ENCODE data around the gene BCL11B.
"Not testable (repeated sequence)": the region's sequence is repeated elsewhere in the genome, so short reads cannot be mapped to it uniquely, and the experiment has no call there.

Gene BCL11B

DNA sequence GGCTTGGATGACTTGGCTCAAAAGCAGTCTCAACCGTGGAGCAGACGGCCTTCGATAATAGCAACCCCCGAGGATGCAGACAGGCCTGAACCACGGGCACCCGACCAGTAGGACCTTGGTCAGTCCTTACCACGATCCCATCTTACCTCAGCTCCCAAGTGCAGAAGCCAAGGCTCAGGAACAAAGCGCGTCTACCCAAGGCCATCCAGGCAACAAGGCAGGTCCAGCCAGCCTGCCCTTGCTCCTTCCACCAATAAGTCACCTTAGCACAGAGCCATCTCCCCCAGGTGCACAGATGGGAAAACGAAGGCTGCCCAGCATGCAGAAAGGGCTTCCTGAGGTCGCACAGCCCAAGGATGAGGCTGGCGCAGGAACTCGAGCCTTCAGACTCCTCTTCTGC lies 77.3 kb downstream of the BCL11B start:
- DNase-seq = no peak

- no peak for DNase-seq
Measured at GRCh38 chr14:99194136-99194535, 77.9 kb downstream of the BCL11B start.

DNA sequence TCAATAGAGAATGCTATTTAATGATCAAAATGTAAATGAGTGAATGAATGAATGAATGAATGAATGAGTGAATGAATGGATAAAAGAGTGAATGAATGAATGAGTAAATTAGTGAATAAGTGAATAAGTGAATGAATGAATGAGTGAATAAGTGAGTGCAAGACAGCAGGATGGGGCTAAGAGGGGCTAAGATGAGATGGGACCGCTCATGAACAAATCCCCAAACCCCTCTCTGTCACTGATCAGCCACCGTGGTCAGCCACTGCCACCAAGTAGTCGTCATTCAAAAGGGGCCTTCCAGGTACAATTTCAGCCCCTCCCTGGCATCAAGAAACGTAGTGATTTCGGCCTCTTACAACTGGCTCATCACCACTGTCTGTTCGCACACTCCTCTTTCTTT lies 79.2 kb downstream of the BCL11B start:
- DNase-seq = no peak

- no peak for DNase-seq
Measured at GRCh38 chr14:99192028-99192621, 79.9 kb downstream of the BCL11B start.

DNA sequence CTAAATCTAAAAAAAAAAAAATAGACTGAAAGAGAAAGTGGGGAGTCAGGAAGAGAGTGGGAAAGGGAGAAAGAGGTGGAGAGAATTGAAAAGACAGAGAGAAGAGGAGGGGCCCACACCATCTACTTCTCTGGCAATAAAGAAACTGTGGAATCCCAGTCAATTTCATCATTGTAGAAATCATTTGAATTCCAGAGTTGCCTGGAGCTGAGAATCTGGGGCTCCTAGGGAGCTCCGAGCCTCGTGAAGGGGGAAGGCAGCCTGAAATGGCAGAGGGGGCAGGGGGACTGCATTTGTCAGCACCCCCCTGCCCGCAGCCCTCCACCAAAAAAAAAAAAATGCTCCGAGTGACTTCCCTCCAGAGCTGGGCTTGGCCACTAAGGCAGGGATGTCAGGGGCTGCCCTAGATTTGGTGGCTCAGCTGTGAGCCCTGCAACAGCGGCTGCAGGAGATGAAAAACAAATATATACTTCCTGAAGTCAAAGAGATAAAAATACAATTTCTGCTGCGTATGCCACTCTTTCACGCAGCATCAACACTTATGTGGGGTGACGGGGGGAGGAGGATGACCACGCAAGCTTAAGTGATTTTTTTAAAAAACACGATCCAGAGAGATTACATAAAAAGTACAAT lies 80.5 kb downstream of the BCL11B start:
- no peak for DNase-seq

GRCh38 chr14:99190696-99191394 lies 81.2 kb downstream of the BCL11B start:
- DNase-seq = no peak

GRCh38 chr14:99189201-99189801 lies 82.7 kb downstream of the BCL11B start:
- DNase-seq = no peak

DNA sequence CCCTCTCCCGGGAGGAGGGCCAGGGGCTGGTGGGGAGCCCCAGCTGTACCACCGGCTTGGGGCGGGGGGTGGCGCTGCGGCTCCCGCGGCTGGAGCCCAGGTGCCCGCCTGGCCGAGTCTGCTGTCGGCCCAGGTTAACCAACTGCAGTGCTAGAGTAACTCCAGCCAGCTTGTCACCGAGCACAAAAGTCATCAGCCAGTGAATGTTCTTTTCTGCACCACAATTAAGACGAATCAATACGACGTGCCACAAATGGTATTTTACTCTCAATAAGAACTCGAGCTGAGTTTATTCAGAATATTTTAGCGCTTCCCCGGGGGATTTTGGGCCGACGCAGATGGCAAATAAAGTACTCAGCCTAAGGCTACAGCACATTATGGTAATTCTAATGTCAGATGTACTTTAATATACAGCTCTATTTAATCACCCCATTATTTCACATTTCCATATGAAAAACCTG lies 83.2 kb downstream of the BCL11B start:
- DNase-seq = no peak

DNA sequence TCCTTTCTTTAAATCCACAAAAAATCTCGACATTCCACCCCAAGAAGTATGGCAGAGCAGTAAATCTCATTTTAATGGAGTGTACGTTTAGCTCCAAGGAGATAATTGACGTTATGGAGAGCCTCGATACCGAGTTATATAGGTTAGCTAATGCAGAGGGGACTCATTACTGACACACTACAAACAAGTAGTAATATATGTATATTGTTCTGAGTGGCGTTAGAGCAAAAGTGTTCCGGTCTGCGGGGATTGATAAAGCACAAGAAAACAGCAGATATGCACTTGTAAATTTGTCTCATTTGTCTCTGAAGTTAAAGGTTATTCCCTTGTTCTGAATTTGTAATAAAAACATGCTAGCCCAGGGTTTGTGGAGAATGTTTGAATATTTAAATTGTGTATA lies 84.1 kb downstream of the BCL11B start:
- DNase-seq = no peak

- DNase-seq = no peak
Measured at GRCh38 chr14:99186956-99187690, 84.9 kb downstream of the BCL11B start.

DNA sequence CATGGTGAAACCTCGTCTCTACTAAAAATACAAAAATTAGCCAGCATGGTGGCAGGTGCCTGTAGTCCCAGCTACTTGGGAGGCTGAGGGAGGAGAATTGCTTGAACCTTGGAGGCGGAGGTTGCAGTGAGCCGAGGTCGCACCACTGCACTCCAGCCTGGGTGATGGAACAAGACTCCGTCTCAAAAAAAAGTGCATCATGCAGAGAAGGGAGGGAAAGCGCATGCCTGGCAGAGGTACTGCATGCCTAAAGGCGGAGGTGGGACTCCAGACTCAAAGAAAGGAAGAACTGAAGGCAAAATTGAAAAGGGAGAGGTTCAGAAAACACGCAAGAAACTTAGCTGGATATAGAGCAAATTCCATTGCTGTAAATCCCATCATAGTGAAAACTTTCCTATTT lies 85.7 kb downstream of the BCL11B start:
- not testable (repeated sequence) for DNase-seq

DNA sequence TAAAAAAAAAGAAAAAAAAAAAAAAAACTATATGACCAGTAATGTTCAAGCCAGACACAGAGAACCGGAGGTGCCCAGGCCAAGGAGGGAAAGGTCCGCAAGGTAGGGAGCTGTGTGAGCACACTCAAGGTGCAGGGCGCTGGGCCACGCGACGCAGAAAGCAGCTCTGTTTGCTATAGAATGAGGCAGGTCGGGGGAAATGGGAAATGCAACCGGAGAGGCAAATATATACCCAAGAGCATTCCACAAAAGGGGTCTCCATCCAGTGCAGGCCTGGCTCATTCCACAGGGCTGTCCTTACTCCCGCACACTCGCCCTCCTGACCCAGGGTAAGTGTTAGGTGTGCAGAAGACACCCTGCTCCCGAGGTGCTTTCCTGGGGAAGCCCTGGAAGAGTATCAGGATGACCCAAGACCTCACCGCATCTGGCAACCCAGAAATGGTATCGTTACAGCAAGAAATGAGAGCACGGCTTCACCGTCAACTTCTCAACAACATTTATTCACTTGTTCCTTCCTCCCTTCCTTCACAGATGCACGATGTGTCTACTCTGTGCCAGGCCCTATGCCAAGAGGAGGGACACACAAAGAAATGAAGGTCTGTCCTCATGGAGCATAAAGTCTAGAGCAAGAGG lies 86.4 kb downstream of the BCL11B start:
- no peak for DNase-seq

GRCh38 chr14:99183716-99184115 lies 88.3 kb downstream of the BCL11B start:
- DNase-seq = no peak

DNA sequence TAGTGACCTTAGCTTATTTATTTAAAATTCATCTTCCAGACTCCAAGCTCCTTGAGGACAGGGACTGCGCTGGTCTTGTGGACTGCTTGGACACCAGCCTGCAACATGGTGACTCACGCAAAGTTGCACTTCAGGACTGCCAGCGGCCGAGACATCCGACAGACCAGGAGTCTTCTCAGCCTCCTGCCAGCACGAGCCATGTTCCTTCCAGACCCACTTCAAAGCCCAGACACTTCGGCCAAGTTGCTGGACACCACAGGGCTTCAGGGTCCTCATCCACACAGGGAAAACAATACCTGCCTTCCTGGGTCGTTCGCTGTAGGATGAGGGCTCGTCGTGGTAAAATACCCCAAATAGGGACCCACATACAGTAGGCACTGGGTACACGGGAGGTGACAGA lies 88.7 kb downstream of the BCL11B start:
- no peak for DNase-seq

DNA sequence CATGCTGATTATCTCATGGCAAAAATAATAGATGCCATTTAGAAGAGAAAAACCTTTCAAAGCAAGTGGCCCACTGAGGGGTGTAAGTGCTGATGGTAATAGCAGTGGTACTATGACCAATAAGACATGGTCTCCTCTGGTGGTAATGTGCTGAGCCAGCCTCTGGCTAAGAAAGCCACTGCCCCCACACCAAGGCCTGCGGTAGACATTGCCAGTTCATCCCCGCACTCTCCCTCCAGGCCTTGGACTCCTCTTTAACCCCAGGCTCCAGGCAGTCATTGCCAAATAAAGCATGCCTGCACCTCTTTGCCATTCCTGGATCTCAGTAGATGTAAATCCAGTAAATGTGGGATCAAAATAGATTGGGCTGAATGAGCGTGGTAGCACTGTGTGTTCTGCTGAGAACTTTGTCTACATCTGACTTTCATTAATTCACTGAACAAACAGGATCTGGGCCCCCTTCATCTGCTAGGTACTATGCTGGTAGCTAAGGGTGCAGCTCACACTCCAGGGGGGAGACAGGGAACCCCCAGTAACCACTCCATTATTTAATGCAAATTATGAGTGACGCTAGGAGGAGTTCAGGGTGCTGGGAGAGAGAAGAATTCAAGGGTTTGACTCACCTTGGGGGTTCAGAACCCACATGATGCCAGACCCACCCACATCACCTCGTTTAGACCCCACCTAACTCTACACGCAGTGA lies 89.3 kb downstream of the BCL11B start:
- no peak for DNase-seq

- DNase-seq = no peak
Measured at GRCh38 chr14:99181804-99182520, 90.0 kb downstream of the BCL11B start.

GRCh38 chr14:99181241-99181640 lies 90.8 kb downstream of the BCL11B start:
- no peak for DNase-seq

- no peak for DNase-seq
Measured at GRCh38 chr14:99179946-99180345, 92.1 kb downstream of the BCL11B start.

DNA sequence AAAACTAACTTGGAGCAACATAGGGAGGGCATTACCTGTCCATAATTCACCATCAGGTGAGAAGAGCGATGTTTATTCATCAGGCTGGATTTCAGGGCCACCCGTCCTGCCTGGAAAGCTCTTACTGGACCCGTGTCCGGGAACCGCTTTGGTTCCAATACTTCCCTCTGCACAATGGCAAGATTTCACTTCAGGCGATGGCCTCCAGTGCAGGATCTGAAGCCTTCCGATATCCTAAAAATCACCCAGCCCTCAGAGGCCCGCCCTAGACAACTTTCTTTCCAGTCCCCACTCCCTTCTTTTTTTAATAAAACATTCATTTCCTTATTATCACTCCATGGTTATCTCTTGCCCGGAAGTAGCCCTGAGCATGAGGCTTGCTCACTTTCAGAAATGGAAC lies 92.5 kb downstream of the BCL11B start:
- no peak for DNase-seq

DNA sequence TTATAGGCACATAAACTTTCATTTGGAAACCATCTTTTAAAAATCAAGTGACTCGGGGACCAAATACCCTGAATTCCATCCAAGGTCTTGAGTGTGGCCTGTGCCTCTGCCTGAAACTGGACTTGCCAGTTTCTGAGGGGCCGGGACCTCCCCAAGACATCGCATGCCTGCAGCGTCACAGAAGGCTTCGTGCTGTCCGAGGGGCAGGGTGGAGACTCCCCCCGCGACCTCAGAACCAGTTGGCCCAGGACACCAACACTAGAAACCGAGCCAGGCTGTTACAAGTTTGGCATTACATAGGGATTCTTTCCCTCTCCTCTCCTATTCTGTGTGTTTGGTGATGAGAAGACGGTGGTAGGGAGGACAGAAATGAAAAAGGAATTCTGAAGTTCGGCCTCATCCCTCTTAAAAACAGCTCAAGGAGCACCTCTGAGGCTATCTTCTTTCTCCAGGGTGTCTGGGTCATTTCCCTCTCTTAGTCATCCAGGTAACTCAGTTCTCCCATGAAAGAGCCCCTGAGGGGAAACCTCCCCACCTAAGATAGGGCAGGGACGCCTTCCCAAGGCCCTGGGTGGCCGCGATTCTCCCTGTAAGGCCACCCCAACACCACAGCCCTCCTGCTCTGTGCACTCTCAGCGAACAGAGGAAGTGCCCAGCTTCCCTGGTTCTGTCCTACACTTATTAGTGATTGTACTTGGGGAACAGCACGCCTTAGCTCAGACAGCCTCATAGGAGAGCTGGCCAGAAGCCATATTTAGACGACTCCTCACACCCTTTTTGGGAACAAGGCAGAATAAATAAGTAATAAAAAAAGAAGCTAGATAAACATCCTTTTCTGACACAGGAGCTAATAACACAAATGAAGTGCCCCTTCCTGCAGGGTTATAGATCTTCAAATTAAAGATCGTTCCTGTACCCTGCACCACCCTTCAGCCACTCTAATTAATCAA lies 93.8 kb downstream of the BCL11B start:
- DNase-seq = no peak

Measured in NCI-H226 (cell line).